GM19035 (cell line): ENCODE results near the gene GJB3.
"Not testable (repeated sequence)": the region's sequence is repeated elsewhere in the genome, so short reads cannot be mapped to it uniquely, and the experiment has no call there.

Source experiments
- ATAC-seq: cut with Tn5 transposase; IDR thresholded peaks from one replicate; pipeline ENCODE4 v1.9.1; 2021; ENCODE audit not compliant: unreplicated experiment

The GJB3 gene

DNA sequence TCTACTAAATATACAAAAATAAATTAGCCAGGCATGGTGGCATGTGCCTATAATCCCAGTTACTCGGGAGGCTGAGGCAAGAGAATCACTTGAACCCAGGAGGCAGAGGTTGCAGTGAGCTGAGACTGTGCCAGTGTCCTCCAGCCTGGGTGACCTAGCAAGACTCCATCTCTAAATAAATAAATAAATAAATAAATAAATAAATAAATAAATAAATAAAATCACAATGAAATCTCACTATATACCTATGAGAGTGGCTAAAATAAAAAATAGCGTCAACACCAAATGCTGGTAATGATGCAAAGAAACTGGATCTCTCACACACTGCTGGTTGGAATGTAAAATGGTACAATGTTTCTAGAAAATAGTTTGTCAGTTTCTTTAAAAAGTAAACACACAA is 37.8 kb downstream of the GJB3 start:
- ATAC-seq: not testable (repeated sequence)

DNA sequence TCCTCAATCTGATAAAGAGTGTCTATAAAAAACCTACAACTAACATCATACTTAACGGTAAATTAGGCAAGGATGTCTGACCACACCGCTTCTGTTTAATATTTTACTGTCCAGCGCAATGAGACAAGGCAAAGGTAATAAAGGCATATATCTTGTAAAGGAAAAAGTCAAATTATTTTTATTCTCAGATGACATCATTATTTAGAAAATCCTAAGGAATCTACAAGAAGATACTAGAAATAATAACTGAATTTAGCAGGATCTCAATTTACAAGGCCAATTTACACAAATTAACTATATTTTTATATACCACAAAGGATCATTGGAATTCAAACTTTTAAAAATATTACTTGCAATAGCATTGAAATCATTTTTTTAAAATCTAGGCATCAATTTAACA is 41.2 kb downstream of the GJB3 start:
- ATAC-seq: no peak

DNA sequence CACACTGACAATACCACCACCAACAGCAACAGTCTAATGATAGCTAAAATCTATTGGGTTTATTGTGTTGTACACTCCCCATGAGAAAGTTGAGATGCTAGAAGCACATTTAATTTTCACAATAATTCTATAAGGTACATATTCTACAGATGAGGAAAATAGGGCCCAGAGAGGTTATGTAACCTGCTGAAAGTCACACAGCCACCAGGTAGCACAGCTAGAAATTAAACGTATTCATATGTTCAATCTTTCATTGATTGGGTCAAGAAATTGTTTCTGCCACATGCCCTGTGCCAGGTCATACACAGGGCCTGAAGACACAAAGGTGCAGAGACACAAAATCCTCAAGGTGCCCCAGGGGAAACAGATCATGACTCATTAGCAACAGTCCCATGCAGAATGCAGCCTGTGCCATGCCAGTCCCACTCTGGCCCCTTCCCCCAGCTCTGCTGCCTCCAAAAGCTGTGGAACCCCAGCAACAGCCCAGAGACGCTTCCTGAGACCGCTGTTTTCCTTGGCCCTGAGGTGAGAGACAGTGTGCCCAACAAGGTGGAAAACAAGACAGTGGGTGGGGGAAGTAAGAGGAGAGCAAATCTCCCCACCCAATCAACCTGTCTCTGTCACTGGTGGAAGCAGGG is 43.9 kb downstream of the GJB3 start:
- ATAC-seq: no peak

DNA sequence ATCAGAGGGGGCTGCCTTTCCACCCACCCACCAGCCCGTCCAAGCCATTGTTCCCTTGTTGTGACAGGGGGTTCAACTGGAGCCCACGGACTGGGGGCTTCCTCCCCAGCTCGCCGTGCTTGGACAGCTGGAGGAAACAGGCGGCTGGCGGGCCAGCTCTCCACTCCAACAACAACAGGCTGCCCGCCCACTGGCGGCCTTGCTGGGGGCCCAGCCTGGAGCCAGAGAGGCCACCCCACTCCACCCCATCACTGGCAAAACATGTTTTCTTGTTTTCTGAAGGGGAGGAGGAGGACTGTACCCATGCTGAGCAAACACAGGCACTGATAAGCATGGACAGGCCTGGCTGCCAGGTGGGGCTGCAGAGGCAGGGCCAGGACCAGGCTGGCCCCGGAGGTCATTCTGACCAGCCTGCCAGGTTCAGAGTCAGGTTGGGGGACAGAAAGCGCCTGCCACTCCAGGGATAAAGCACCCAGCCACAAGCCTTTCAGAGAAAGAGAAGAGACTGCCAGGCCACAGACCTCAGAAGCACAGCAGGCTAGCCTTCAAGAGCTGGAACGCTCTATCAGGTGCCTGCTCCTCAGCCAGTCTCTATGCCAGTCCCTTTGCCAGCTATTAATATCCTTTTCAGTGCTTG is 44.6 kb downstream of the GJB3 start:
- ATAC-seq: no peak

DNA sequence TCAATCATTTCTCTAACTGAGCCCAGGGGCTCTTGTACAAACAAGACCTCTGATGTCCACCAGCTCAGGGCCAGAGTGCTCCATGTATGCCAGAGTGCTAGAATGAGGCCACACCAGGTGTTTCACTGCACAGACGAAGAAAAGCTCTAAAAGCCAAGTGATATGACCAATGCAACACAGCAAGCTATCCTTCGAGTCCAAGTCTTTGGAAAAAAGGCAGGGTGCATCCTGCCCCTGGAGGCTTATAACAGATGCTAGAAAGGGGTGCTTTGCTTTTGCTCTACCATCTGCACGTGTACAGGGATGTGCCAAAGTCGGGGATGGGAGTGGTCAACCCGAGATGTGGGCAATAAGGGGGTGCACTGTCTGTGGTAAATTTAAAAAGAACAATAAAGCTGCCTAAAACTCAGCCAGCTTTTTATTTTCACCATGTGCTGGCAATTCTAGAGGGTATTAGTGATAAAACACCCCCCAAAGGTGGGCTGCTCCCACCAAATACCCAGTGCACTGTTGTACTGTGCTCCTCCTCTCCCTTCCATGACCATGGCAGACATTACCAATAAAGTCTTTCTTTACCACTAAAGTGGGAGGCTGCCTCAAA is 46.4 kb downstream of the GJB3 start:
- ATAC-seq: no peak

DNA sequence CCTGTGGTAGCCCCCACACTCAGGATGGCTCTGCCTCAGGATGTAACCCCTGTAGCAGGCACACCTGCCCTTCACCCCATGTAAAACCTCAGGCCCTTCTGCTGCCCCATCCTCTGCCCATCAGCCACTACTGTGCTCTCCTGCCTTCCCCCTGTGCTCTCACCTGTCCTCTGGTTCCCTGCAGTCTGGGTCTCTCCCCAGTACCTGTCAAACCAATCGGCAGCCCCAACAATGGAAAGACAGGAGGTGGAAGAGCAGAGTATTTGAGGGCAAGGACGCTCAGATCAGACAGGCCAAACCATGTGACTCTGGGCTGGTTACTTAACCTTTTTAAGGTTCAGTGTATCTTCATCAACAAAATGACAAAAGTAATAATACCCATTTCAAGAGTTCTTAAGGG is 47.6 kb downstream of the GJB3 start:
- no peak for ATAC-seq

DNA sequence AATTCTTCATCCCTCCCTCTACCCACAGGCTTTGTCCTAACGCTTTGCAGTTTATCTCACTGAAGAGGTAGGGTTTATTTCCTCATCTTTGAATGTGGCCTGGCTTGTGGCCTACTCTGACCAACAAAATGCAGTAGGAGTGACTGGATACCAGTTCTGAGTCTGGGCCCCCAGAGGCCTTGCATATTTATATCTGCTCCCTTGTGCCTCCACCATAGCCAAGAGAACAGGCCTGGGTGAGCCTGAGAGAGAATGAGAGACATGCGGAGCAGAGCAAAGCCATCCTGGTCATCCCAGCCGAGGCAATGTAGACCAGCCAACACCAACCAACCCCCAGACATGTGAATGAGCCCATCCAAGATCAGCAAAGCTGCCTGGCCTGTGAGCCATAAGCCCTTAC is 48.2 kb downstream of the GJB3 start:
- ATAC-seq: no peak

DNA sequence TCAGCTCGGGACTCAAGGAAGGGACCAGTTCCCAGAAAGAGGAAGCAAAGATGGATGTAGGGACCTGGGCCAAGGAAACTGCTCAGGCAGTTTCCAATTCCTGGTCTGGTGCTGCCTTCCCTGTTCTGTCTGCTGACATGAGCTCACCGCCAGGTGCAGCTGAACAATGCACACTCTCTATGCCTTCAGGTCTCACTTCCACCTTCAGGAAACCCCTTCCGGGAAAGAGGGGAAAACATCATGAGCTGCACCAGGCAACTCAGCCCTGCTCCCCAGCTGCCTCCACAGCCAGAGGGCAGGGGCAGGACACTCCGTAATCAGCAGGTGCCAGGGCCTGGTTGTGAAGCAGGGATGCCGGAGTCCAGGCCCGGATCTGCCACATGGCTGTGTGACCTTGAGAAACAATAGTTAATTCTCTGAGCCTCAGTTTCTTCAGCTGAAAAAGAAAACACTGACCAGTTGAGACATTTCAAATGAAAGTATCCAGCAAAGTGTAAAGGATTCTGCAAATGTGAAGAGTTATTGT is 50.8 kb downstream of the GJB3 start:
- no peak for ATAC-seq

DNA sequence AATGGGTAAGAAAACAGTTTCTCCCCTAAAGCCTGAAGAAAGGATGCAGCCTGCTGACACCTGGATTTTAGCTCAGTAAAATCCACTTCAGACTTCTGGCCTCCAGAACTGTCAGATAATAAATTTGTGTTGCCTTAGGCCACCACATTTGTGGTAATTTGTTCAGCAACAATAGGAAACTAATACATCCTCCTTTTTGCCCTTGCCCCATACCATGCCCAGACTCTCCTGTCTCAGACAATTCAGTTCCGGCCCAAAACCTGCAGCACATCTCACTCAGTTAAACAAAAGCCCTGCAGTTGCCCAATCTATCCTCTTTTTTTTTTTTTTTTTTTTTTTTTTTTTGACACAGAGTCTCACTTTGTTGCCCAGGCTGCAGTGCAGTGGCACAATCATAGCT is 52.7 kb downstream of the GJB3 start:
- no peak for ATAC-seq
